ENCODE measurements around the gene IL2RA.

DNA sequence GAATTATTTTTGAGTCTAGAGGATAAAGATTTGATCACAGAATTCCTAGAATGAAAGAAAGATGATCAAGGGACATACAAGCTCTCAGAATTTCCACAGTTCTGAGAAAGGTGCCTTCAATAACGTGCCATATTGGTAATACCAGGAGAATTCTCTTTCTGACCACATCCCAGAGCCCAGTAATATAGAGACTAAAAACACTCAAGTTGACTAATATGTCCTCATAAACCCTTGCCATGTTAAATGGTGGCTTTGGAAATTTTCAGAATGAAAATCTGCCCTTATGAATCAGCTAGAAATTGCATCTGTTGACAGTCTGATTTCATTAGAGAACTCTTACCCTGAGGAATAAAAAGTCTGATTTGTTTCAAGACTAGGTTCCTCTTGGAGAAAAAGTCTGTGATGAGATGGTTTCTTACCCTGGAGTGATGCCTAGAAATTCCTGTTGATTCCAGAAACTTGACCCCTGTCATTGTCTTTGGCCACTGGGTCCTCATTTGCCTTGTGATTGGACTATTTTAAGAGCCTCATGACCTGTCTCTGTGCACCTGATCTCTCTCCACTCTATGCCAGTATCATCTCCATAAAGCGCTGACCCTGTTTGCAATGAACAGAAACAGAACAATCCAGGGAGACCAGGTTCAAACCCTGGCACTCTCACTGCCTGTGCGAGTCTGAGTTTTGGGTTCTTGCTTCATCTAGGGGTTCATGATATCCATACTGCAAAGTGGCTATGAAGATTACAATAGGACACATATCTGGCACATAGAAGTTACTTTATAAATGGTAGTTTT, 3.3 kb downstream of the IL2RA start:
- TF ChIP-seq, protein P1, sequence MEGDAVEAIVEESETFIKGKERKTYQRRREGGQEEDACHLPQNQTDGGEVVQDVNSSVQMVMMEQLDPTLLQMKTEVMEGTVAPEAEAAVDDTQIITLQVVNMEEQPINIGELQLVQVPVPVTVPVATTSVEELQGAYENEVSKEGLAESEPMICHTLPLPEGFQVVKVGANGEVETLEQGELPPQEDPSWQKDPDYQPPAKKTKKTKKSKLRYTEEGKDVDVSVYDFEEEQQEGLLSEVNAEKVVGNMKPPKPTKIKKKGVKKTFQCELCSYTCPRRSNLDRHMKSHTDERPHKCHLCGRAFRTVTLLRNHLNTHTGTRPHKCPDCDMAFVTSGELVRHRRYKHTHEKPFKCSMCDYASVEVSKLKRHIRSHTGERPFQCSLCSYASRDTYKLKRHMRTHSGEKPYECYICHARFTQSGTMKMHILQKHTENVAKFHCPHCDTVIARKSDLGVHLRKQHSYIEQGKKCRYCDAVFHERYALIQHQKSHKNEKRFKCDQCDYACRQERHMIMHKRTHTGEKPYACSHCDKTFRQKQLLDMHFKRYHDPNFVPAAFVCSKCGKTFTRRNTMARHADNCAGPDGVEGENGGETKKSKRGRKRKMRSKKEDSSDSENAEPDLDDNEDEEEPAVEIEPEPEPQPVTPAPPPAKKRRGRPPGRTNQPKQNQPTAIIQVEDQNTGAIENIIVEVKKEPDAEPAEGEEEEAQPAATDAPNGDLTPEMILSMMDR (IDR thresholded peaks at IDR 0.05 in 8 of 11, conservative IDR thresholded peaks at IDR 0.05 in 3 of 11), result no peak
- TF ChIP-seq POLR2A (IDR thresholded peaks at IDR 0.05), result no peak

Data from spleen (tissue), 7 donors.